Umbilical cord (tissue), 2 donors: ENCODE measurements around the gene BRSK1. TPM values are rescaled to one million over a fixed set of nuclear protein-coding genes. Genes with fewer than 3 reads are reported as not detected.

Experiments
- DNase-seq: peaks from one replicate; pipeline ENCODE4 v3.0.0-alpha.2; 2015; ENCODE audit warnings: low spot score
- total RNA-seq: library from RNA; depleted of rRNA; stranded (reverse); fragments of >200 nt; gene quantifications from one replicate; pipeline ENCODE4 v1.2.3, GENCODE V29; 2014; ENCODE audit warnings: low replicate concordance; ENCODE audit not compliant: insufficient read depth

Gene BRSK1
- total RNA-seq, 1 donor from 2014 or later: not detected

- no peak for DNase-seq
Observed at GRCh38 chr19:55352549-55353145, 68.8 kb downstream of the BRSK1 start.

- no peak for DNase-seq
Observed at GRCh38 chr19:55353356-55353802, 69.6 kb downstream of the BRSK1 start.

- DNase-seq: peak; percentile 59
Observed at GRCh38 chr19:55353803-55354697, 70.3 kb downstream of the BRSK1 start.

- no peak for DNase-seq
Observed at GRCh38 chr19:55354698-55355212, 71.0 kb downstream of the BRSK1 start, which contains the start of gene COX6B2. COX6B2 (minus strand) TSS chr19:55354719; CDS start chr19:55354521, 198 bp downstream.

- DNase-seq: no peak
Observed at GRCh38 chr19:55355213-55355821, 71.5 kb downstream of the BRSK1 start.

DNA sequence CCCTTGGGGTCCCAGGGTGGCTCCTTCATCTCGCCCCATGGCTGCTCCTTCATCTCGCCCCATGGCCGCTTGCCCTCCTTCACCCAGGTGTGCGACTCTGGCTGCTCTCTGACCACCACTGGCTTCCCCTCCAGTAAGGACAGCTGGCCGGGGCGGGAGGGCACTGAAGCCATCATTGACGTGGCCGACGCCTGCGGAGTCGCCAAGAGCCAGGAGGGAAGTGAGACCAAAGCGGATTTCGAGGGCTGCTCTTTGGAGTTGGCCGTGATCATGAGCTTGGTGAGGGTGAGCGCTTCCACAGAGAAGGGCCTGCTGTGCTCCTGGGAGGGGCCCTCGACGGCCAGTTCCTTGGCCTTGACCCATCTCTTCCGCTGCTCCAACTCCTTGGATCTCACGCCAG, 74.7 kb downstream of the BRSK1 start:
- no peak for DNase-seq

DNA sequence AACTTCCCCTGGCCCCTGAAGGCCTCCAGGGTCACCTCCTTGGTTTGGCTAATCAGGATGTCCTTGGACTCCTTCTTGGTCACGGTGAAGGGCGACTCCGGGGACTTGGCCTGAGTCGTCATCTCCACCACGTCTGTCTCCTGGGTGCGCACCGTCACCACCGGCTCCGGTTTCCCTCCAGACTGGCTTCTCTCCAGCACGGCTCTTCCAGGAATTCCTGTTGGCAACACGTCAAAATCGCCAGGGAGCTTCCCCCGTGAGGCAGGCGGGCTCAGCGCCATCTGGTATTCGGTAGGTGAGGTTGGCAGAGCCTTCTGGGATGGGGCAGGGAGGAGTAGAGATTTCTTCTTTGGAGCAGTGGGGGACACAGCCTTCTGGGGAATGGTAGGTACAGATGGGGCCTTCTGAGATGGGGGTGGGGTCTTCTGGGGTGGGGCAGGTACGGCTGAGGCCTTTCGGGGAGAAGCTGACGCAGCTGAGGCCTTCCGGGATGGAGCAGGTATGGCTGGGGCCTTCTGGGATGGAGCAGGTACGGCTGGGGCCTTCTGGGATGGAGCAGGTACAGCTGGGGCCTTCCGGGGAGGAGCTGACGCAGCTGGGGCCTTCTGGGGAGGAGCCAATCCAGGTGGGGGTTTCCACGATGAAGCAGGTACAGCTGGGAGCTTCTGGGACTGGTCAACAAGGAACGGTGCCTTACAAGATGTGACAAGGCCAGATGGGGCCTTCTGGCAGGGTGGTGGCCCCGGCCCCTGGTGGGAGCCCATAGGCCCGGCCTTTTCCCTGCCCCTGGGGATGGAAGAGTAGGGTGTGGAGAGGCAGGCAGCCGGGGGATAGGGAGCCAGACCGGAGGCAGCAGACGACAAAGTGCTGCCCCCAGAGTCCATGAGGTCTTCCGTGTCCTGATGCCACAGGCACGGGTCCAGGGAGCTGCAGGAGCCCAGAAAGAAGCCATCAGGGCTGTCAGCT, 75.4 kb downstream of the BRSK1 start:
- no peak for DNase-seq

DNA sequence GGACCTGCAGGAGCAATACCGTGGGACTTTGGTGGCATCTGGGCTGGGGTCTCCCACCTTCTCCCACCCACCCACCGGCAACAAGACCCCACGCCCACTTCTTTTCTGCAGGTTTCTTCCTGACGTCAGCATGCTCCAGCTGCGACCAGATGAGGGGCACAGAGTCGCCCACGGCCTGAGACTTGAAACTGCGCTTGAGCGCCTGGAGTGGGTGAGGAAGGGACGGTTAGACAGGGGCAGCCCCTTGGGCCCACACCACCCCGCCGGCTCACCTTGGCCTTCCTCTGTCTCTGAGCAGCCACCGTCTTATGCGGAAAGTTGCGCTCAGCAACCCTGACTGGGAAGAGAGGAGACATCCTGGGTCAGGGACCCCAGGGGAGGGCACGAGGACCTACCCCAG, 77.1 kb downstream of the BRSK1 start:
- no peak for DNase-seq

Other genes with a start within 250 kb of the BRSK1 start
- gene GP6, start 245.7 kb upstream of the BRSK1 start, total RNA-seq: not detected
- 17.3 TPM for gene RDH13, start 220.8 kb upstream of the BRSK1 start, total RNA-seq
- gene EPS8L1, start 208.1 kb upstream of the BRSK1 start, total RNA-seq: 5.8 TPM
- 31.3 TPM for gene PPP1R12C, start 166.4 kb upstream of the BRSK1 start, total RNA-seq
- gene TNNT1, start 134.8 kb upstream of the BRSK1 start, total RNA-seq: 0.72 TPM
- gene TNNI3, start 126.3 kb upstream of the BRSK1 start, total RNA-seq: 3.6 TPM
- gene DNAAF3, start 117.4 kb upstream of the BRSK1 start, total RNA-seq: 1.4 TPM
- 1.9 TPM for gene SYT5, start 103.7 kb upstream of the BRSK1 start, total RNA-seq
- 0.24 TPM for gene PTPRH, start 74.5 kb upstream of the BRSK1 start, total RNA-seq
- gene TMEM86B, start 55.2 kb upstream of the BRSK1 start, total RNA-seq: 4.1 TPM
- 10.4 TPM for gene PPP6R1, start 25.0 kb upstream of the BRSK1 start, total RNA-seq
- gene HSPBP1, start 3.9 kb upstream of the BRSK1 start, total RNA-seq: 7.0 TPM
- gene TMEM150B, start 41.3 kb downstream of the BRSK1 start, total RNA-seq: 2.2 TPM
- gene KMT5C, start 55.9 kb downstream of the BRSK1 start, total RNA-seq: 10.6 TPM
- not detected for gene COX6B2, start 70.7 kb downstream of the BRSK1 start, total RNA-seq
- gene GARIN5B, start 79.3 kb downstream of the BRSK1 start, total RNA-seq: not detected
- gene IL11, start 86.5 kb downstream of the BRSK1 start, total RNA-seq: 12.0 TPM
- not detected for gene TMEM190, start 92.8 kb downstream of the BRSK1 start, total RNA-seq
- gene TMEM238, start 100.3 kb downstream of the BRSK1 start, total RNA-seq: 8.9 TPM
- gene RPL28, start 101.9 kb downstream of the BRSK1 start, total RNA-seq: 227 TPM
- 19.3 TPM for gene UBE2S, start 123.8 kb downstream of the BRSK1 start, total RNA-seq
- gene SHISA7, start 159.3 kb downstream of the BRSK1 start, total RNA-seq: 1.2 TPM
- 15.9 TPM for gene ISOC2, start 177.6 kb downstream of the BRSK1 start, total RNA-seq
- gene C19orf85, start 180.8 kb downstream of the BRSK1 start, total RNA-seq: 3.9 TPM
- 1.7 TPM for gene ZNF628, start 192.6 kb downstream of the BRSK1 start, total RNA-seq
- gene NAT14, start 201.2 kb downstream of the BRSK1 start, total RNA-seq: 18.8 TPM
- gene SSC5D, start 204.4 kb downstream of the BRSK1 start, total RNA-seq: 67.9 TPM